Suppressor macrophage treated with lipopolysaccharide for 4 hours (primary cell): ENCODE data around the gene LSM8.
"Not testable (repeated sequence)": the region's sequence is repeated elsewhere in the genome, so short reads cannot be mapped to it uniquely, and the experiment has no call there.

ENCODE experiments used
- DNase-seq: peaks from one replicate; pipeline ENCODE4 v3.0.0-alpha.2; 2020

The LSM8 gene

GRCh38 chr7:118183786-118184564 is at the start of gene LSM8:
Gene LSM8 (plus strand): TSS chr7:118184164. CDS start chr7:118184224, 60 bp downstream.
- DNase-seq = peak; percentile 100

DNA sequence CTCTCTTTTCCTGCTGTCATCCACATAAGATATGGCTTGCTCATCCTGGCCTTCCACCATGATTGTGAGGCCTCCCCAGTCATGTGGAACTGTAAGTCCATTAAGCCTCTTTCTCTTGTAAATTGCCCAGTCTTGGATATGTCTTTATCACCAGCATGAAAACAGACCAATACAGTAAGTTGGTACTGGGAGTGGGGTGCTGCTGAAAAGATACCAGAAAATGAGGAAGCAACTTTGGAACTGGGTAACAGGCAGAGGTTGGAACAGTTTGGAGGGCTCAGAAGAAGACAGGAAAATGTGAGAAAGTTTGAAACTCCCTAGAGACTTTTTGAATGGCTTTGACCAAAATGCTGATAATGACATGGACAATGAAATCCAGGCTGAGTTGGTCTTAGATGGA is 49.5 kb upstream of the LSM8 start:
- DNase-seq = not testable (repeated sequence)

DNA sequence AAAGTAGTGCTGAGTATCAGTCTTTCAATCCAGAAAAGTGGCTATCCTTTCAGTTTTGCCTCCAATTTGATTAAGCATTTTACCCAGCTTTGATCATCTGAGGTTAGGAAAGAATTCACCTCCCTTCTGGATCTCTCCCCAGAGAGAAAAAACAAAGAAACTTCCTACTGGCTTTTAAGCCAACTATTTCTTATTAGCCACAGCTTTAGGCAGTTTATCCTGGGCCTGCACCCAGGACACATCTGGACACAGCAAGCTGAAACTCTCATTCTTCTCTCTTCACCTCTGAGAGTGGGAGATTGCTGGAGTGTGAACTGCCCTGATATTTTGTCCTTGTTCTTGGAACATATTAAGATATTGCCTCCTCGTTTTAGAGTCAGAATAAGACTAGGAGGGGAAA is 43.5 kb upstream of the LSM8 start:
- DNase-seq = no peak

DNA sequence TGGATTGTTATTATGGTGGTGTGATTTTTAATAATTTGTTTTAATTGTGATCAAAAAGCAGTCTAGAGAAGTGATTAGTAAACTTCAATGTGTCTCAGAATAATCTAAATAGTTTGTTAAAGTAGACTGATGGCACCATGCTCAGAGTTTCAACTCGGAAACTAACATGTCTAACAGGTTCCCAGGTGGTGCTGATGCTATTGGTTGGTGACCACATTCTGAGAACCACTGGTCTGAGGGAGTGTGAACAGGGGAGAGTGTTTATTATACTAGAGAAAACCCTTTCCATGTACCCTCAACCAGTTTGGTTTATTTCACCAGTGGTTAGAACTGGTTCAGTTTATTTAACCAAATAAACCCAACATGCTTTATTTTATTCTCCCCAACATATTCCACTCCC is 42.0 kb upstream of the LSM8 start:
- DNase-seq = no peak

DNA sequence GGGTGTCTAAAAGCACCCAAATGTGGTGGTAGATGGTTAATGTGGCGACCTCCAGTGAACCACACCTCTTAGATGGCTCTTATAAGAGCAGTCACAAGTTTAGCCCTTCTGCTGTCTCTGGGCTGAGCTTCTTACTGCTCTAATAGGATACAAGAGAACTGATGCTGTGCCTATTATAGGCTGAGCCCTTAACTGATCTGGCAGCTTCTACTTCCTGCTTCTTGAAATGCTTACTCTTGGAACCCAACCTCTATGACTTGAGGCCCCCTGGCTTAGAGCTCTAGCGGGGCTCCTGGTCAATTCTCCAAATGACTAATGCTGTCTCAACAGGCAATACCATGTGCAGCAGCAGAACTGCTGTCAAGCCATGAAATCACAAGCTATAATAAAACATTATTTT is 35.0 kb upstream of the LSM8 start:
- DNase-seq = no peak

- no peak for DNase-seq
Measured at GRCh38 chr7:118149394-118149793, 34.6 kb upstream of the LSM8 start.

- DNase-seq = no peak
Measured at GRCh38 chr7:118151671-118152070, 32.3 kb upstream of the LSM8 start.

DNA sequence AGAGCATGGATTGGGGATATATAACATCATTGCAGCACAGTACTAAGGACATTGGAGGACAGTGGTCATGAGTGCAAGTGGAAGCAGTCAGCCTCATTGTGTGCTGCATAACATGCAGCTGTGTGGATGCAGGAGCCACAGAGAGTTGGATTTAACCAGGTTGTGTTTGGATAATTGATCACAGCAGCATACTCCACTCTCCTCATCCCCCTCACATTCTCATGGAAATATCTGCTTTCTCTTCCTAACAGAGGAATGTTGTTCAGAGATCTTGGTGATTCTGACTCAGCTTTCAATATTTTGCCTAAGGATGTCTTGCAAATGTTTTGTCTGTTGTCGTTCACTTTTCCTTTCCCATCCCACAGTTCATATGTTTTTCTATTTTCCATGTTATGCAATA is 31.8 kb upstream of the LSM8 start:
- no peak for DNase-seq

DNA sequence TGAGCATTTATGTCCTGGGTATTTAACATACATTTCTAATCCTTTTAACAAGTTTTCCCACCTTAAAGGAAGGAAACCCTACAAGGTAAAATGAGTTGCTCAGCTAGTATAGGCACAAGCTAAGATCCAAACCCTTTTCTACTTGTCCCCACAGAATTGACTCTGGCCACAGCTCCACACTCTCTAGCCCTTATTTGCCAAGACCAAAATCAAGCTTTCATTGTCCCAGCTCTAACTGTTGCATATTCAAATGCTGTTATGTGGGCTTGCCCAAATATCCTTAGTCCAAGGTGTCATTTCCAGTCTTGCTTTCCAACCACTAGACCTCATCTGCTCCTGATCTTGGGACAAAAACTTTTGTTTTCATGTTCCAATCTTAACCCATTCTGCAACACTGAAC is 31.3 kb upstream of the LSM8 start:
- DNase-seq = no peak

DNA sequence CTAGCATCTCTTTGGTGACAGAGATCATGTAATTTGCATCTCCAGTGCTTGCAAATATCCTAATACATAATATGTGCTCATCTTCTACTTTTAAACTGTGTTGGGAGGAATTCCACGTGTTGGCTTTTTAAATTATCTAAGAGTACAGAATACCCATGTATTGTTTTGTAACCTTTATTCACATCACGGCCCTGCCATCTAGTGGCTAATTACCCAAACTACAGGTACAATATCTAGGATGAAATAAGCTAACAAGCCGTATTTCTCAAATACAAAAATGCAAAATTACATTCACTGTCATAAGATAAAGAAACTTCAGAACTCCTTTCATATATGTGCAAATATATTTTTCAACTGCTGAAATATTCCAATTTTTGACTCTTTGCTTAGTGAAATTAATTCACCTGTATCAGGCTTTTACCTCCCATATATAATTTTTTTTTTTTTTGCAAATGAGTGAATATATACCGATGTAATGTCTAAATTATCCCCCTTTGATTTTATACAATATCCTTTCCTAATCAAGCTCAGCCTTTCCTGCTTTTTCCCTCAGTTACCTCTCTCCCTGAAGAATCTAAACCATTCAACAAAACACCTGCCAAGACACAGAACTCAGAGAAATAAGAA is 30.3 kb upstream of the LSM8 start:
- peak; percentile 69 for DNase-seq

DNA sequence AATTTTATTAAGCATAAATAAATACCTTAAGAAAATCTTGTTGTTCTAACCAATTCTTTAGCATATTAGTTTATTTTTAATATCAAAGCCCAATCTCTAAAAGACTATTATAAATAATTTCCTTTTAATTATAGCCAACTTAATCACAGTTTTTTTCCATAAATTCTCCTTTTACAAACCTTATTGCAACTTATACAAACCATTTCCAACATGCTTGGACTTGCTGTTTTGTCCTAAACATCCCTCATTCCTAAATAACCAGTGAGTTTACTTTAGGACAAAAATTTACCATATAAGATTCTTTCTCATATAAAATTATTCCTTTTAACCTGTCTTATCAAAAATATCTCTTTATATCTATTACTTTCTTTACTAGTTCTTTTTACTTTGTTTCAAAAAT is 25.2 kb upstream of the LSM8 start:
- no peak for DNase-seq

GRCh38 chr7:118169146-118169545 is 14.8 kb upstream of the LSM8 start:
- no peak for DNase-seq

DNA sequence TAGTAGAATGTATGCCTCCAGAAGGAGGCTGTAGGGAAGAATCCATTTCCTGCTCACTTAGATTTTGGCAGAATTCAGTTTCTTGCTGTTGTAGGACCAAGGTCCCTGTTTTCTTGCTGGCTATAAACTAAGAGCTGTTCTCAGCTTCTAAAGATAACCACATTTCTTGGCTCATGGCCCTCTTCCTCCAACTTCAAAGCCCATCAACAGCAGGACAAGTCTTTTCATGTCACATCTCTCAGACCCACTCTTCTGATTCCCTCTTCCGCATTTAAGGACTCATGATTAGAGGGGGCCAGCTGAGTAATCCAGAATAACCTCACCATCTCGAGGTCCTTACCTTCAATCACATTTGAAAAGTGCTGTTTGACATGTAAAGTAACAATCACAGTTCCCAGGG is 8.2 kb upstream of the LSM8 start:
- DNase-seq = no peak

DNA sequence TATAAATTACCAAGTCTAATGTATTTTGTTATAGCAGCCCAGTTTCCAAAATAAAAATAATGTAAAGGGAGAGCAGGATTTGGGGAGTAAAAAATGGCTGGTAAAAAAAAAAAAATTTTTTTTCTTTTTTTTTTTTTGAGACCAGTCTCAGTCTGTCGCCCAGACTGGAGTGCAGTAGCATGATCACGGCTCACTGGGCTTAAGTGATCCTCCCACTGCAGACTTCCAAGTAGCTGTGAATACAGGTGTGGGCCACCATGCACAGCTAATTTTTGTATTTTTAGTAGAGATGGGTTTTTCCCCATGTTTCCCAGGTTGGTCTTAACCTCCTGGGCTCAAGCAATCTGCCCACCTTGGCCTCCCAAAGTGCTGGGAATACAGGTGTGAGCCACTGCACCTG is 4.8 kb upstream of the LSM8 start:
- DNase-seq = no peak

GRCh38 chr7:118182593-118183427 is 1.2 kb upstream of the LSM8 start:
- DNase-seq = peak; percentile 4

DNA sequence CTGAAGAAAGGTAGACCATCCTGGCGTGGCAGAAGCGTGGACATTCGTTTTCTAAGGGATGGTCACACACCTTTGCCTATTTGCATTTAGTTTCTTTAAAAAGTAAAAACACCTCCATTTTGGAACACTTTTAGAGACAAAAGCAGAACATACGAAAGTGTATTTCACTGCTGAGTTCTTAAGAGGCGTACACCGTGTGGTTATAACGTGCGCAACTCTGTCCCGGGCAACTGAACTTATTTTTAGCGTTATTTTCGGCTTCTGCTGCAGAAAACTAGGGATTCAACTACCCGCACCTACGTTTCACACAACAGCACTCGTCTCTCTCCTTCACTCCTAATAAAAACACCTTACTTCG is 557 bp upstream of the LSM8 start:
- DNase-seq = peak; percentile 33

DNA sequence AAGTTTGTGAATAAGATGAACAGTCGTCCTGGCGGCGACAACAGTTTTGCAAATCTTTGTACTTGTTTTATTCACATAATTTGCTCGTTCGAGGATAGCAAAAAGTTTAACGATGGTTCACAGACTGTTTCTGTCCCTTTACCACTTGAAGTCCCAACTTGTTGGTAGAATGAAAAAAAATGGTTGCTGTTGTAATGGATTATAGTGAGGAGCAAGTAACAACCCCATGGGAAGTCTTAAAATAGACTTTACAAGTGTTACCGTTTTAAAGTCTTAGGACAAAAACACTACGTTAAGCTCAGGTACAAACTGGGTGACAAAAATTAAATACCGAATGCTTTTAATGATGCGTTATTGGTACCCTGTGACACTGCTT is 589 bp downstream of the LSM8 start:
- peak; percentile 19 for DNase-seq

DNA sequence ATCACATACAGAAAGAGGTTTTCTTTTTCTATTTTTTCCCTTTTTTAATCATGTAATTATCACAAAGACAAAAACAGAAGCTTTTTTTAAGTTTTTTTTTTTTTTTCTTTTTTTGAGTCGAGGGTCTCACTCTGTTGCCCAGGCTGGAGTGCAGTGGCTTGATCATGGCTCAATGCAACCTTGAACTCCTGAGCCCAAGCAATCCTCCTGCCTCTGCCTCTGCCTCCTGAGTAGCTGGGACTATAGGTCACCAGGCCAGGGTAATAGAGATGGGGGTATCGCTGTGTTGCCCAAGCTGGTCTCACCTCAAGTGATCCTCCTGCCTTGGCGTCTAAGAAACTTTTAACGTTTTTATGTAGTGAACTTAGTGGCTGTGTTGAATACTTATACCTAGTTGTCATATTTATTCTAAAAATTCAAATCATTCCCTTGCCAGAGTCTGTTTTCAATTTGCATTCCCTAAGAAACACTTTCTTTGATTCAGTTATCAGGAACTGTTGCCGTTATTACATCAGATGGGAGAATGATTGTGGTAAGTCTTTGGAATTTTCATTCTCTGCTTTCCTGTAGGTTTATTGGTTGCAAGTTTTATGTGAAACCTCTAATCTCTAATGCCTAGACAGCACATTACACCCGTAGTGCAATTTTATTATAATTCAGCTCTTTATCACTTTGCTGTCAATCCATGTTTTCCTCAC is 1.3 kb downstream of the LSM8 start:
- no peak for DNase-seq

- DNase-seq = peak; percentile 55
Measured at GRCh38 chr7:118186501-118186900, 2.5 kb downstream of the LSM8 start.

GRCh38 chr7:118194571-118194970 is 10.6 kb downstream of the LSM8 start:
- DNase-seq = no peak

- DNase-seq = peak; percentile 68
Measured at GRCh38 chr7:118195837-118196474, 12.0 kb downstream of the LSM8 start.

DNA sequence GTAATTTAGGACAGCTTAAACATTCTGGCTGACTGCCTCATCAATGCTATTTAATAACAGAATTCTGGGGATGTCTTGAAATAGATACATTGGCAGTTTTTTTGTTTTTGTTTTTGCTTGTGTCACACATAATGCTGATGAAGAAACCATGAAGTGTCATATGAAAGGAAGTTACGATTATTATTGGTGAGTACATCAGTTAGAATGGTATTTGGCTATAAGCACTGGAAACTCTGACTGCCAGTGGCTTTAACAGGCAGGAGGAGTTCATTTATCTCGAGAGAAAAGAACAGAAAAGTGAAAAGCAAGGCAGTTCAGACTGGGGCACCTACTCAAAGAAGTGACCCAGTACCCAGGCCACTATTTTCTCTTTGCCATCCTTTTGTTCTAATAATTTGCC is 18.1 kb downstream of the LSM8 start:
- no peak for DNase-seq
